MCF 10A (cell line): Measurements from ENCODE around the gene LGALS7B. TPM values are rescaled to one million over a fixed set of nuclear protein-coding genes. Genes with fewer than 3 reads are reported as not detected.

Experiments
- BruUV-seq: library from RNA; stranded (reverse); fragments of 400-500 nt; replicated peaks from 2 replicates; lab custom pipeline; 2021; lab: Mats Ljungman, UMichigan
- CTCF ChIA-PET: fragments of 300-600 bp; sonication (Branson Sonifier 250); formaldehyde crosslinking; extraction: SDS; loops from one replicate; lab custom pipeline; 2021; ENCODE audit warnings: antibody characterized with exemption, inconsistent platforms; lab: Yijun Ruan, JAX
- POLR2A ChIA-PET: fragments of 300-600, 350-650 bp; sonication (Branson Sonifier 250); formaldehyde crosslinking; extraction: SDS; loops from one replicate; lab custom pipeline; 2020; ENCODE audit warnings: antibody characterized with exemption, inconsistent platforms; lab: Yijun Ruan, JAX
- DNase-seq: peaks from one replicate; pipeline ENCODE4 v3.0.0-alpha.2; 2018; ENCODE audit not compliant: unreplicated experiment
- H3K27ac Mint-ChIP-seq: one replicate; pipeline ENCODE4 v1.8.0; 2022; ENCODE audit warnings: mild to moderate bottlenecking, low read depth, mixed read lengths; ENCODE audit not compliant: unreplicated experiment
- H3K27me3 Mint-ChIP-seq: one replicate; pipeline ENCODE4 v1.8.0; 2022; ENCODE audit warnings: mixed read lengths; ENCODE audit not compliant: insufficient read depth, unreplicated experiment
- H3K36me3 Mint-ChIP-seq: one replicate; pipeline ENCODE4 v1.8.0; 2022; ENCODE audit warnings: mild to moderate bottlenecking, moderate library complexity, mixed read lengths; ENCODE audit not compliant: insufficient read depth, unreplicated experiment
- H3K4me1 Mint-ChIP-seq: one replicate; pipeline ENCODE4 v1.8.0; 2022; ENCODE audit warnings: mixed read lengths; ENCODE audit not compliant: insufficient read depth, unreplicated experiment
- H3K4me3 Mint-ChIP-seq: one replicate; pipeline ENCODE4 v1.8.0; 2022; ENCODE audit warnings: mild to moderate bottlenecking, moderate library complexity, mixed read lengths; ENCODE audit not compliant: unreplicated experiment
- H3K9me3 Mint-ChIP-seq: one replicate; pipeline ENCODE4 v1.8.0; 2022; ENCODE audit warnings: mixed read lengths; ENCODE audit not compliant: unreplicated experiment
- CTCF ChIP-seq: fragments of 200-600 bp; IDR thresholded peaks from one replicate; pipeline ENCODE4 v1.8.0; 2022; ENCODE audit warnings: antibody characterized with exemption, mild to moderate bottlenecking; ENCODE audit not compliant: unreplicated experiment
- intact Hi-C: fragments of 100-400 bp; cut with micrococcal nuclease; formaldehyde crosslinking; loops from 2 replicates; pipeline ENCODE4 v1.14.1; 2022
- total RNA-seq: library from RNA; stranded (reverse); gene quantifications from 2 replicates; pipeline ENCODE4 v1.2.3, GENCODE V29; 2022

LGALS7B gene
- total RNA-seq, 1 experiment from 2014 or later, result 2.6 TPM

DNA sequence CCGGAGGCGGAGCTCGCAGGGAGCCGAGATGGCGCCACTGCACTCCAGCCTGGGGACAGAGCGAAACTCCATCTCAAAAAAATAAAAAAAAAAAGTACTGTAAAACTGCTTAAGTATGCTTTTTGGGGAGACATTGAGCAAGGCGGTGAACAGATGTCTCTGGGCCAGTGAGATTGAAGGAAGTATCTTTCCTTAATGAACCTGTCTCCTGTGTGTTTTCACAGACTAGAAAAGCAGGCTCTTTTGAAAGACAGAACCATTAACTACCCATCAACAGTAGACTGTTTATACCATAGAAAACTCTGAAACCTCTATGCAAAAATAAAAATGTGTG is 44.1 kb downstream of the LGALS7B start:
- DNase-seq, result no peak
- ChIA-PET POLR2A (no interaction called here), CTCF (interaction anchor here (1.1 kb wide), 1 partner anchor 84 kb away, joined by 3 read pairs; no protein-coding TSS in a partner anchor)
- TF ChIP-seq CTCF, result no peak
- no TSS peak for BruUV-seq
- H3K36me3 Mint-ChIP-seq, result peaks cover 55% of the 10 kb centered on the region
- no peak overlapping the region for H3K27ac Mint-ChIP-seq
- H3K9me3 Mint-ChIP-seq, result no peaks in the 10 kb centered on the region
- intact Hi-C loops, result loop anchor here (5.0 kb wide), 2 partner anchors 36 to 276 kb away; no protein-coding TSS in a partner anchor
- H3K4me1 Mint-ChIP-seq, result peaks cover 17% of the 10 kb centered on the region
- H3K4me3 Mint-ChIP-seq, result no peak overlapping the region
- no peaks in the 10 kb centered on the region for H3K27me3 Mint-ChIP-seq

DNA sequence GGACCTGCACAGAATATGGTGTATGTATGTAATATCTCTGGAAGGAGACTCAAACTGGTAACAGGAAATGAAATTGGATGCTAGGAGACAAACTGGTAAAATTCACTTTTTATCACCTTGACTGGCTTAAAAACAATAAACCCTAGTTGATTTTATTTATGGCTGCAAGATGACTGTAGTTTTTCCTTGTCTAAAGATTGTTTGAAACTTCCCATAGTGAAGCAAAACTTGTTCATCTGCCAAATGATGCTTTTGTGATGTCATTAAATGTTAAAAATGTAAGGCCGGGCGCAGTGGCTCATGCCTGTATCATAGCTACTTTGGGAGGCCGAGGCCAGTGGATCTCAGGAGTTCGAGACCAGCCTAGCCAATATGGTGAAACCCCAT is 45.1 kb downstream of the LGALS7B start:
- intact Hi-C loops, result loop anchor here (5.0 kb wide), 2 partner anchors 37 to 277 kb away; no protein-coding TSS in a partner anchor
- no TSS peak for BruUV-seq
- CTCF ChIA-PET, result interaction anchor here (0.5 to 1.9 kb wide), 4 partner anchors 22 to 452 kb away, joined by 3 to 6 read pairs (median 4); no protein-coding TSS in a partner anchor
- H3K36me3 Mint-ChIP-seq, result peaks cover 55% of the 10 kb centered on the region
- no peak for DNase-seq
- peaks cover 25% of the 10 kb centered on the region for H3K4me1 Mint-ChIP-seq
- H3K4me3 Mint-ChIP-seq, result no peak overlapping the region
- H3K27me3 Mint-ChIP-seq, result no peaks in the 10 kb centered on the region
- no peak overlapping the region for H3K27ac Mint-ChIP-seq
- no peaks in the 10 kb centered on the region for H3K9me3 Mint-ChIP-seq
- no peak for TF ChIP-seq CTCF
- POLR2A ChIA-PET, result interaction anchor here (0.8 to 5.8 kb wide), 5 partner anchors 18 to 186 kb away, joined by 3 to 74 read pairs (median 5); partner anchors contain the start of gene ACTN4

DNA sequence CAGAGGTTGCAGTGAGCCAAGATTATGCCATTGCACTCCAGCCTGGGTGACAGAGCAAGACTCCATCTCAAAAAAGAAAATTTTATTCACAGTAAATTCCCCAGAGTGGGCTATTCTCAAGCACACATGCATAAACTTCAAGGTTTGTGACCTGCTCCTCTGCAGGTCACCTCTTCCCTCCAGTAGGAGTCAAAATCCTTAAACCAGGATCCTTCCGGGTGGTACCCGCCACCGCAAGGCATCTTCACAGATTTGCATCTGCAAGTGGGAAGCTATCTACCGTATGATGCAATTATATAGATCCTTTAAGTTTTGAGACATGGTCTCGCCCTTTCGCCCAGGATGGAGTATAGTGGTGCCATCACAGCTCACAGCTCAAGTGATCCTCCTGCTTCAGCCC is 45.6 kb downstream of the LGALS7B start:
- POLR2A ChIA-PET, result interaction anchor here (0.9 to 5.8 kb wide), 10 partner anchors 15 to 200 kb away, joined by 4 to 74 read pairs (median 6); partner anchors contain the start of gene ACTN4
- BruUV-seq, result no TSS peak
- no peak for DNase-seq
- no peak overlapping the region for H3K27ac Mint-ChIP-seq
- H3K9me3 Mint-ChIP-seq, result no peaks in the 10 kb centered on the region
- no peak for TF ChIP-seq CTCF
- H3K36me3 Mint-ChIP-seq, result peaks cover 56% of the 10 kb centered on the region
- H3K4me1 Mint-ChIP-seq, result peaks cover 27% of the 10 kb centered on the region
- H3K27me3 Mint-ChIP-seq, result no peaks in the 10 kb centered on the region
- no peak overlapping the region for H3K4me3 Mint-ChIP-seq
- intact Hi-C loops, result loop anchor here (5.0 kb wide), 2 partner anchors 37 to 277 kb away; no protein-coding TSS in a partner anchor
- CTCF ChIA-PET, result interaction anchor here (0.5 to 1.9 kb wide), 4 partner anchors 95 to 452 kb away, joined by 3 to 6 read pairs (median 3); partner anchors contain the start of gene SARS2

DNA sequence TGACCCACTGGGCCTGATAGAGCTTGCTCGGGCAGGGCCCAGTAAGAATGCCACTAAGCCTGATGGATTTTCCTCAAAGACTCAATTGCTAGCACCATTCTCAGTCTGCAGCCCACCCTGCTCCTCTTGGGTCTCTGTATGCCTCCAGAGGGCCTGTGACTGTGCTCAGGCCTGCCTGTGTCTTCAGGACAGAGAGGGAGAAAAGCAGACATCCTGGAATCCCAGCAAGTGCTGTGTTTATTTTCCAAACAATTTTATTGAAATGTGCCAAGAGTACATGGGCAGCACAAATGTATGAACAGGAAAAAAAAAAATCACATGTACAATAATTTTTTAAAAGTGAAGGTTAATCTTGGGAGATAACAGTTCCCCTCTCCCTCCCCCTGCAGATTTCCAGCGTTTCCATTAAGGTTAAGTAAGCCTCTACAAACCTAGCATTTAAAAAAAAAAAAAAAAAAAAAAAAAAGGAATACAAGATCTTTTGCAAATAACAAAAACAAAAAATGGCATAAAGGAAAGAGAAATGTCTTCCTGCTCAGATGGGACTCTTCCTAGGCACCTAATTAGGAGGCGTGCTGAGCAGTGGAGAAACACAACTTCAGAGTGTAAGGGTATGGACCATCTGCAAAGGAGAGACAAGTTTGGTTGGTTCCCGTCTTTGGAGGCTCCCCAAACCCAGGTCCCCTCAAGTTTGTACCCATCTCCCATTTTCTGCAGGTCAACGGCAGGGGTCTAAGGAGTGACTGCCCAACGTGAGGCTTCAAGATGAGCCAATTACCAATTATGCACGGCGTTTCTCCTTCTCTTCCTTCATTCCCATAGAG is 47.4 kb downstream of the LGALS7B start:
- ChIA-PET POLR2A (interaction anchor here (0.7 to 5.8 kb wide), 11 partner anchors 8 to 192 kb away, joined by 3 to 74 read pairs (median 10); partner anchors contain the start of genes ACTN4, HNRNPL, NFKBIB and SIRT2), CTCF (interaction anchor here (0.6 to 1.1 kb wide), 2 partner anchors 18 to 186 kb away, joined by 3 to 6 read pairs; no protein-coding TSS in a partner anchor)
- intact Hi-C loops, result no loop called here
- Mint-ChIP-seq H3K36me3 (peaks cover 63% of the 10 kb centered on the region), H3K27ac (no peak overlapping the region), H3K27me3 (no peaks in the 10 kb centered on the region), H3K9me3 (no peaks in the 10 kb centered on the region), H3K4me3 (no peak overlapping the region), H3K4me1 (peaks cover 22% of the 10 kb centered on the region)
- TF ChIP-seq CTCF, result no peak
- BruUV-seq, result no TSS peak
- DNase-seq, result no peak
